Measurements from ENCODE around the gene SGPL1.

The SGPL1 gene

GRCh38 chr10:70778267-70778924, 37.4 kb upstream of the SGPL1 start:
- TF ChIP-seq GATA3 (IDR thresholded peaks at IDR 0.05; ENCODE audit: low read depth, low read length) (no peak), GATA2 (IDR thresholded peaks at IDR 0.05; ENCODE audit: low read depth, low read length) (no peak)

- TF ChIP-seq GATA2 (IDR thresholded peaks at IDR 0.05; ENCODE audit: low read depth, low read length) (no peak), GATA3 (IDR thresholded peaks at IDR 0.05; ENCODE audit: low read depth, low read length) (no peak)
Observed at GRCh38 chr10:70779088-70779487, 36.7 kb upstream of the SGPL1 start.

GRCh38 chr10:70779511-70780369, 36.0 kb upstream of the SGPL1 start:
- TF ChIP-seq GATA2 (IDR thresholded peaks at IDR 0.05; ENCODE audit: low read depth, low read length): no peak
- TF ChIP-seq GATA3 (IDR thresholded peaks at IDR 0.05; ENCODE audit: low read depth, low read length): no peak

- no peak for TF ChIP-seq GATA2 (IDR thresholded peaks at IDR 0.05; ENCODE audit: low read depth, low read length)
- no peak for TF ChIP-seq GATA3 (IDR thresholded peaks at IDR 0.05; ENCODE audit: low read depth, low read length)
Observed at GRCh38 chr10:70780370-70780760, 35.4 kb upstream of the SGPL1 start.

GRCh38 chr10:70780772-70781171, 35.0 kb upstream of the SGPL1 start:
- TF ChIP-seq GATA2 (IDR thresholded peaks at IDR 0.05; ENCODE audit: low read depth, low read length): no peak
- no peak for TF ChIP-seq GATA3 (IDR thresholded peaks at IDR 0.05; ENCODE audit: low read depth, low read length)

GRCh38 chr10:70781461-70782051, 34.2 kb upstream of the SGPL1 start:
- TF ChIP-seq GATA3 (IDR thresholded peaks at IDR 0.05; ENCODE audit: low read depth, low read length): no peak
- no peak for TF ChIP-seq GATA2 (IDR thresholded peaks at IDR 0.05; ENCODE audit: low read depth, low read length)

- TF ChIP-seq GATA3 (IDR thresholded peaks at IDR 0.05; ENCODE audit: low read depth, low read length): no peak
- TF ChIP-seq GATA2 (IDR thresholded peaks at IDR 0.05; ENCODE audit: low read depth, low read length): no peak
Observed at GRCh38 chr10:70782086-70782745, 33.5 kb upstream of the SGPL1 start.

- TF ChIP-seq GATA2 (IDR thresholded peaks at IDR 0.05; ENCODE audit: low read depth, low read length): no peak
- TF ChIP-seq GATA3 (IDR thresholded peaks at IDR 0.05; ENCODE audit: low read depth, low read length): no peak
Observed at GRCh38 chr10:70782746-70783680, 32.7 kb upstream of the SGPL1 start.

- no peak for TF ChIP-seq GATA3 (IDR thresholded peaks at IDR 0.05; ENCODE audit: low read depth, low read length)
- TF ChIP-seq GATA2 (IDR thresholded peaks at IDR 0.05; ENCODE audit: low read depth, low read length): no peak
Observed at GRCh38 chr10:70784016-70784415, 31.7 kb upstream of the SGPL1 start.

- TF ChIP-seq GATA2 (IDR thresholded peaks at IDR 0.05; ENCODE audit: low read depth, low read length): no peak
- TF ChIP-seq GATA3 (IDR thresholded peaks at IDR 0.05; ENCODE audit: low read depth, low read length): no peak
Observed at GRCh38 chr10:70784471-70784870, 31.3 kb upstream of the SGPL1 start.

- TF ChIP-seq GATA3 (IDR thresholded peaks at IDR 0.05; ENCODE audit: low read depth, low read length) (no peak), GATA2 (IDR thresholded peaks at IDR 0.05; ENCODE audit: low read depth, low read length) (no peak)
Observed at GRCh38 chr10:70785190-70785589, 30.6 kb upstream of the SGPL1 start, which contains the start of gene TBATA. Gene TBATA (minus strand): TSS chr10:70785377. CDS start chr10:70783379, 1,998 bp downstream.

- TF ChIP-seq GATA3 (IDR thresholded peaks at IDR 0.05; ENCODE audit: low read depth, low read length): no peak
- TF ChIP-seq GATA2 (IDR thresholded peaks at IDR 0.05; ENCODE audit: low read depth, low read length): no peak
Observed at GRCh38 chr10:70786799-70787415, 28.8 kb upstream of the SGPL1 start.

Measured in SH-SY5Y (cell line).